Neuronal stem cell (in vitro differentiated cells): ENCODE data around the gene BHMT.

Experiments used
- DNase-seq: peaks from one replicate; pipeline ENCODE4 v3.0.0-alpha.2; 2013; ENCODE audit warnings: low spot score
- H2AFZ ChIP-seq: one replicate; pipeline ENCODE4 v1.6.1; 2013; ENCODE audit warnings: mild to moderate bottlenecking, low read length, inconsistent platforms
- H2AK5ac ChIP-seq: 2 replicates; pipeline ENCODE4 v1.6.1; 2013; ENCODE audit warnings: low read depth, mild to moderate bottlenecking, inconsistent platforms, low read length, moderate library complexity, mixed read lengths
- H2BK120ac ChIP-seq: 2 replicates; pipeline ENCODE4 v1.6.1; 2013; ENCODE audit warnings: low read depth, mild to moderate bottlenecking, inconsistent platforms, low read length, moderate library complexity, mixed read lengths
- H2BK12ac ChIP-seq: one replicate; pipeline ENCODE4 v1.6.1; 2013; ENCODE audit warnings: low read length, inconsistent platforms
- H2BK15ac ChIP-seq: 2 replicates; pipeline ENCODE4 v1.6.1; 2013; ENCODE audit warnings: mild to moderate bottlenecking, low read length, inconsistent platforms, mixed read lengths
- H2BK5ac ChIP-seq: one replicate; pipeline ENCODE4 v1.6.1; 2013; ENCODE audit warnings: inconsistent platforms, mild to moderate bottlenecking, low read length, moderate library complexity
- H3K14ac ChIP-seq: one replicate; pipeline ENCODE4 v1.6.1; 2013; ENCODE audit warnings: low read length, inconsistent platforms
- H3K18ac ChIP-seq: 2 replicates; pipeline ENCODE4 v1.6.1; 2013; ENCODE audit warnings: low read length, inconsistent platforms
- H3K23ac ChIP-seq: 2 replicates; pipeline ENCODE4 v1.6.1; 2013; ENCODE audit warnings: low read depth, mild to moderate bottlenecking, mixed read lengths, low read length, inconsistent platforms; ENCODE audit not compliant: poor library complexity
- H3K27ac ChIP-seq: replicated peaks from 3 replicates; pipeline ENCODE4 v1.5.1; 2013; ENCODE audit warnings: low read length, inconsistent platforms
- H3K27me3 ChIP-seq, 3 experiments: 2 replicates each; pipeline ENCODE4 v1.6.1; 2013; ENCODE audit warnings: low read length in 3 of 3, mild to moderate bottlenecking in 2 of 3, inconsistent platforms in 1 of 3, low read depth in 1 of 3, mixed read lengths in 1 of 3, moderate library complexity in 1 of 3; ENCODE audit not compliant: control insufficient read depth in 3 of 3, insufficient read depth in 3 of 3
- H3K36me3 ChIP-seq, 2 donors: replicated peaks in 1 of 2; 2 replicates each; pipeline ENCODE4 v1.6.1; 2013; ENCODE audit warnings: low read length in 2 of 2; ENCODE audit not compliant: control insufficient read depth in 2 of 2, insufficient read depth in 2 of 2
- H3K4ac ChIP-seq: 2 replicates; pipeline ENCODE4 v1.6.1; 2013; ENCODE audit warnings: inconsistent platforms, mild to moderate bottlenecking, low read length, moderate library complexity
- H3K4me1 ChIP-seq, 2 donors: 1 replicate in 1 of 2; 2 replicates in 1 of 2; pipeline ENCODE4 v1.6.1; 2013; ENCODE audit warnings: low read length in 2 of 2, low read depth in 1 of 2; ENCODE audit not compliant: control insufficient read depth in 2 of 2, insufficient read depth in 1 of 2
- H3K4me2 ChIP-seq: one replicate; pipeline ENCODE4 v1.6.1; 2013; ENCODE audit warnings: mild to moderate bottlenecking, low read length, inconsistent platforms; ENCODE audit not compliant: insufficient read depth, poor library complexity, severe bottlenecking
- H3K4me3 ChIP-seq, 2 donors: 2 replicates each; pipeline ENCODE4 v1.5.1; 2013; ENCODE audit warnings: low read length in 2 of 2, mild to moderate bottlenecking in 2 of 2, inconsistent platforms in 1 of 2, moderate library complexity in 1 of 2
- H3K79me1 ChIP-seq: one replicate; pipeline ENCODE4 v1.6.1; 2013; ENCODE audit warnings: low read depth, mild to moderate bottlenecking, inconsistent platforms, low read length, moderate library complexity
- H3K9ac ChIP-seq: one replicate; pipeline ENCODE4 v1.6.1; 2013; ENCODE audit warnings: mild to moderate bottlenecking, low read depth, low read length, inconsistent platforms; ENCODE audit not compliant: poor library complexity
- H3K9me3 ChIP-seq, 2 donors: replicated peaks in 1 of 2; 2 replicates each; pipeline versions ENCODE3 to v1.6.1; 2013; ENCODE audit warnings: low read length in 2 of 2, mild to moderate bottlenecking in 2 of 2, inconsistent platforms in 1 of 2, low read depth in 1 of 2, mixed read lengths in 1 of 2, moderate library complexity in 1 of 2; ENCODE audit not compliant: control insufficient read depth in 2 of 2, insufficient read depth in 1 of 2
- H4K8ac ChIP-seq: one replicate; pipeline ENCODE4 v1.6.1; 2013; ENCODE audit warnings: low read depth, mild to moderate bottlenecking, inconsistent platforms, low read length, moderate library complexity
- H4K91ac ChIP-seq: one replicate; pipeline ENCODE4 v1.6.1; 2013; ENCODE audit warnings: low read length, low read depth, mild to moderate bottlenecking, inconsistent platforms; ENCODE audit not compliant: poor library complexity
- WGBS, 2 donors: extraction: QIAGEN DNeasy Blood & Tissue Kit; methylation state at CpG; one replicate each; pipeline ENCODE4 v1.1.7; 2013; ENCODE audit warnings: missing lambda C conversion rate in 2 of 2, mixed read lengths in 1 of 2; ENCODE audit not compliant: insufficient read length in 2 of 2, insufficient replicate concordance in 1 of 2; ENCODE audit errors: extremely low coverage in 2 of 2; 5-methylcytosine and 5-hydroxymethylcytosine counted together

Gene BHMT

GRCh38 chr5:79088507-79088906 is 23.1 kb upstream of the BHMT start:
- H4K8ac ChIP-seq, result peak overlapping the region; percentile 74
- WGBS, 2 donors, result no CpG with 5 or more reads among the region's 4 CpGs

GRCh38 chr5:79091064-79091463 is 20.5 kb upstream of the BHMT start:
- Histone ChIP-seq H3K79me1 (no peaks in the 10 kb centered on the region), H3K27me3 (no peaks in the 10 kb centered on the region), H2BK12ac (no peak overlapping the region), H3K18ac (no peak overlapping the region), H2BK5ac (no peak overlapping the region), H2BK120ac (no peak overlapping the region), H3K14ac (no peak overlapping the region), H3K27ac (no peak overlapping the region), H4K8ac (no peak overlapping the region), H3K4me3 (no peak overlapping the region), H3K36me3 (no peaks in the 10 kb centered on the region), H3K4me2 (no peak overlapping the region), H3K9ac (no peak overlapping the region), H3K23ac (no peak overlapping the region), H3K4ac (no peak overlapping the region), H2AFZ (no peak overlapping the region), H2BK15ac (no peak overlapping the region), H3K4me1 (peaks cover 0 to 3% of the 10 kb centered on the region in 2 donors), H3K9me3 (no peaks in the 10 kb centered on the region), H2AK5ac (no peak overlapping the region), H4K91ac (no peak overlapping the region)
- WGBS, 2 donors, result no CpG with 5 or more reads among the region's 3 CpGs
- DNase-seq, result no peak

More at GRCh38 chr5:79088507-79088906, 23.1 kb upstream of the BHMT start:
- H3K4me3 ChIP-seq, result no peak overlapping the region
- no peak overlapping the region for H3K27ac ChIP-seq
- H3K4me2 ChIP-seq, result no peak overlapping the region
- no peaks in the 10 kb centered on the region for H3K36me3 ChIP-seq
- no peak for DNase-seq
- no peak overlapping the region for H2AFZ ChIP-seq
- H3K4me1 ChIP-seq, result no peaks in the 10 kb centered on the region
- no peak overlapping the region for H2BK12ac ChIP-seq
- H2BK120ac ChIP-seq, result no peak overlapping the region
- H3K14ac ChIP-seq, result peak overlapping the region; percentile 72
- no peaks in the 10 kb centered on the region for H3K79me1 ChIP-seq
- H2BK5ac ChIP-seq, result no peak overlapping the region
- H3K4ac ChIP-seq, result no peak overlapping the region
- H2BK15ac ChIP-seq, result no peak overlapping the region
- H3K23ac ChIP-seq, result no peak overlapping the region
- no peak overlapping the region for H3K18ac ChIP-seq
- H4K91ac ChIP-seq, result no peak overlapping the region
- no peaks in the 10 kb centered on the region for H3K9me3 ChIP-seq
- no peak overlapping the region for H3K9ac ChIP-seq
- no peaks in the 10 kb centered on the region for H3K27me3 ChIP-seq
- H2AK5ac ChIP-seq, result no peak overlapping the region

DNA sequence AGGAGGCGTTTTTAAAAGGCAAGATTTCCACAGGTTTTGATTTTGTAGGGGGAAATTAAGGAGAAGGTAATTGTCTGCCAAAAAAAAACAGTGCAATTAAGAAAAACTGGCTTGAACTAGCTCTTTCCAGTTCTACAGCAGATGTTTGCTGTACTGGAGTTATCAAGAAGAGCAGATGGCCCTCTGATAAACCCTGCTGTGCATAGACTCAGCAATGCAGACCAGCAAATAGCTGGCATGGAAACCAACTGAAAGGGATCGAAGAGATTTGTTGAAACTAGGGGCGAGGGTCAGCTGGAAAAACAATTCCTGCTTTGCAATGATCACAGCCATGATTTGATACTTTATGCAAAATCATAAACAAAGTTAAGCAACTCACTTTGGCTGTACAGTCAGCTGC is 17.8 kb upstream of the BHMT start:
- no peaks in the 10 kb centered on the region for H3K79me1 ChIP-seq
- no peaks in the 10 kb centered on the region for H3K27me3 ChIP-seq
- no peak overlapping the region for H2BK5ac ChIP-seq
- H2BK12ac ChIP-seq, result no peak overlapping the region
- H2AFZ ChIP-seq, result no peak overlapping the region
- H3K4me1 ChIP-seq, result peaks cover 0 to 3% of the 10 kb centered on the region in 2 donors
- H2AK5ac ChIP-seq, result no peak overlapping the region
- no peak overlapping the region for H3K14ac ChIP-seq
- H2BK120ac ChIP-seq, result no peak overlapping the region
- H3K9ac ChIP-seq, result no peak overlapping the region
- no peak overlapping the region for H3K4me2 ChIP-seq
- no peak overlapping the region for H3K18ac ChIP-seq
- H3K4ac ChIP-seq, result no peak overlapping the region
- H3K23ac ChIP-seq, result no peak overlapping the region
- H3K36me3 ChIP-seq, result no peaks in the 10 kb centered on the region
- no peak overlapping the region for H2BK15ac ChIP-seq
- no peak overlapping the region for H3K4me3 ChIP-seq
- no peak overlapping the region for H4K91ac ChIP-seq
- 100% methylated on average over 1 of the region's 3 CpGs; no CpG with 5 or more reads in 1 of the 2 donors for WGBS, 2 donors
- no peak overlapping the region for H3K27ac ChIP-seq
- DNase-seq, result no peak
- no peak overlapping the region for H4K8ac ChIP-seq
- no peaks in the 10 kb centered on the region for H3K9me3 ChIP-seq

GRCh38 chr5:79105868-79106267 is 5.7 kb upstream of the BHMT start:
- no peak overlapping the region for H3K27ac ChIP-seq
- H2AFZ ChIP-seq, result no peak overlapping the region
- H2BK15ac ChIP-seq, result no peak overlapping the region
- H3K4me2 ChIP-seq, result no peak overlapping the region
- no peak overlapping the region for H3K4me3 ChIP-seq
- DNase-seq, result no peak
- peaks cover 0 to 43% (median 0%) of the 10 kb centered on the region in 3 experiments for H3K27me3 ChIP-seq
- H3K79me1 ChIP-seq, result no peaks in the 10 kb centered on the region
- H3K14ac ChIP-seq, result no peak overlapping the region
- H3K18ac ChIP-seq, result no peak overlapping the region
- H2BK5ac ChIP-seq, result no peak overlapping the region
- H4K8ac ChIP-seq, result no peak overlapping the region
- H3K36me3 ChIP-seq, result no peaks in the 10 kb centered on the region
- H3K4ac ChIP-seq, result no peak overlapping the region
- no peak overlapping the region for H4K91ac ChIP-seq
- no peak overlapping the region for H2BK120ac ChIP-seq
- H3K9me3 ChIP-seq, result peaks cover 0 to 2% of the 10 kb centered on the region in 2 donors
- no peak overlapping the region for H3K23ac ChIP-seq
- WGBS, 2 donors, result no CpG with 5 or more reads among the region's 2 CpGs
- no peak overlapping the region for H2BK12ac ChIP-seq
- H2AK5ac ChIP-seq, result no peak overlapping the region
- H3K4me1 ChIP-seq, result no peaks in the 10 kb centered on the region
- no peak overlapping the region for H3K9ac ChIP-seq
